GM18511 (cell line): ENCODE data around the gene TSPY4.
"Not testable (repeated sequence)": the region's sequence is repeated elsewhere in the genome, so short reads cannot be mapped to it uniquely, and the experiment has no call there.

Experiments used
- ATAC-seq: cut with Tn5 transposase; IDR thresholded peaks from one replicate; pipeline ENCODE4 v1.9.1; 2021; ENCODE audit warnings: mild to moderate bottlenecking, moderate library complexity; ENCODE audit not compliant: unreplicated experiment

TSPY4 gene, protein sequence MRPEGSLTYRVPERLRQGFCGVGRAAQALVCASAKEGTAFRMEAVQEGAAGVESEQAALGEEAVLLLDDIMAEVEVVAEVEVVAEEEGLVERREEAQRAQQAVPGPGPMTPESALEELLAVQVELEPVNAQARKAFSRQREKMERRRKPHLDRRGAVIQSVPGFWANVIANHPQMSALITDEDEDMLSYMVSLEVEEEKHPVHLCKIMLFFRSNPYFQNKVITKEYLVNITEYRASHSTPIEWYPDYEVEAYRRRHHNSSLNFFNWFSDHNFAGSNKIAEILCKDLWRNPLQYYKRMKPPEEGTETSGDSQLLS

DNA sequence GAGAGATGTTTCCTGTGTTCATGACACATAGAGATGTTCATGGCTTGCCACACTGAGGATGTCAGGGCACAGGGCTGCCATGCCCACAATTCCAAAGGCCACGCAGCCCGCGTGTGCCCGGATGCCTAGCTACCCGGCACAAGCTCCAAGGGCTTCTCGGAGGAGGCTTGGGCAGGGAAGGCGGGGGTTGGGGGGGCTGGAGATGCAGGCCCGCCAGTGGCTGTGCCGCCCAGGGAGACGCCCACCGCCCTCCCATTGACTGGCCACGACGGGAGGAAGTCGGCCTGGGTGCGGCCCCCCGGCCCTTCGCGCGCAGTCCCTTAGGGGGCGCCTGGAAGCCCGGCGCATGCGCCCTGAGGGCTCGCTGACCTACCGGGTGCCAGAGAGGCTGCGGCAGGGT, at the start of gene TSPY4:
Gene TSPY4 (plus strand): TSS at position 301 of the 400 bp plus-strand sequence. CDS start 46 bp downstream, at position 347.
- not testable (repeated sequence) for ATAC-seq

GRCh38 chrY:9320996-9321395, 16.3 kb upstream of the TSPY4 start:
- ATAC-seq: no peak

- ATAC-seq: not testable (repeated sequence)
These were observed 20.2 kb downstream of the TSPY4 start, which contains the start of gene TSPY8 for GRCh38 chrY:9357497-9357896. TSS of gene TSPY8 (plus strand) at chrY:9357797. CDS start at chrY:9357843, 46 bp downstream.
